ENCODE measurements around the gene GRK3.
A peak's percentile ranks its signal among the peaks of the same experiment; 100 is the strongest.
"Not testable (repeated sequence)": the region's sequence is repeated elsewhere in the genome, so short reads cannot be mapped to it uniquely, and the experiment has no call there.

The GRK3 gene

DNA sequence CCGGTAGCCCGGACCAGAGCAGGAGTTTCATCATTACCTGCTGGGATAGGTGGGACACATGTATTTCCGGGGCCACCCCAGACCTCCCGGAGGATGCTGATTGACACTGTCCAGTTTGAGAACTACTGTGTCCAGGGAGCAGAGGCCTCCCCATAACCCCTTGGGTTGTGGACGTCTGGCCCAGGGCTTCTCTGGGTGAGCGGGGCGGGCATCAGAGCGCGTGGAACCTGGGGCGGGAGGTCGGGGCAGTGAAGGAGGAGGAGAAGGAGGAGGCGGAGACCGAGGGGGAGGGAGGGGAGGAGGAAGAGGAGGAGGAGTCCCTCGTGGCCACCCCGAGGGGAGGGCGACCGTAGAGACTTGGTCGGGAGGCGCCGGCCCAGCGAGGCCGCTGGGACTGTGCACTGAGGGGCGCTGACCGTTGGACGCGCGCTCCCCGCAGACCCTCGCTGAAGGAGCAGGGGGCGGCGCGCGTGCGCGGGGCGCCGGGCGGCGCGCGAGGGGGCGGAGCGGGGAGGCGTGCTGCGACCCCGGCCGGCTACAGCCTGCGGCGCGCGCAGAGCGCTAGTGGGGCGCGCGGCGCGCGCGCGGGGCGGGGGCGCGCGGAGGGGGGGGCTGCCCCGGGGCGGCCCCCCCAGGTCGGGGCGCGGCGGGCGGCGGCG is at the start of gene GRK3:
Gene GRK3, plus strand, starts transcription at position 356 of the 659 bp plus-strand sequence. CDS start 366 bp downstream, outside the sequence.
- peak; percentile 31 for DNase-seq (ENCODE audit: low read depth, low spot score)
- Histone ChIP-seq H3K27ac (ENCODE audit: low read length) (no peak within 1 kb of the TSS), H3K4me3 (ENCODE audit: low read length) (peak within 1 kb of the TSS; percentile 48), H3K27me3 (ENCODE audit: control insufficient read depth, insufficient read depth, low read length) (no peaks in the 10 kb centered on the region; the same call in 1 of the 2 replicates), H3K9me3 (ENCODE audit: control insufficient read depth, insufficient read depth, low read length) (no peaks in the 10 kb centered on the region), H3K4me1 (ENCODE audit: control insufficient read depth, insufficient read depth, low read length) (0 out of 2 replicates have a peak, but pooled peaks cover 4% of the 10 kb centered on the region), H3K36me3 (ENCODE audit: control insufficient read depth, insufficient read depth, low read length) (no peaks in the 10 kb centered on the region)
- WGBS (ENCODE audit: insufficient coverage, insufficient read length), result no CpG with 5 or more reads among the region's 73 CpGs

- Histone ChIP-seq H3K27ac (ENCODE audit: low read length) (no peak overlapping the region), H3K4me1 (ENCODE audit: control insufficient read depth, insufficient read depth, low read length) (no peaks in the 10 kb centered on the region), H3K36me3 (ENCODE audit: control insufficient read depth, insufficient read depth, low read length) (no peaks in the 10 kb centered on the region), H3K27me3 (ENCODE audit: control insufficient read depth, insufficient read depth, low read length) (no peaks in the 10 kb centered on the region), H3K4me3 (ENCODE audit: low read length) (no peak overlapping the region), H3K9me3 (ENCODE audit: control insufficient read depth, insufficient read depth, low read length) (no peaks in the 10 kb centered on the region)
- DNase-seq (ENCODE audit: low read depth, low spot score), result no peak
- WGBS (ENCODE audit: insufficient coverage, insufficient read length), result 100% methylated on average over 1 of the region's 12 CpGs
Observed at GRCh38 chr22:25518000-25518663, 46.3 kb upstream of the GRK3 start.

- Histone ChIP-seq H3K27ac (ENCODE audit: low read length) (no peak overlapping the region), H3K4me3 (ENCODE audit: low read length) (no peak overlapping the region), H3K36me3 (ENCODE audit: control insufficient read depth, insufficient read depth, low read length) (no peaks in the 10 kb centered on the region), H3K27me3 (ENCODE audit: control insufficient read depth, insufficient read depth, low read length) (no peaks in the 10 kb centered on the region), H3K4me1 (ENCODE audit: control insufficient read depth, insufficient read depth, low read length) (no peaks in the 10 kb centered on the region), H3K9me3 (ENCODE audit: control insufficient read depth, insufficient read depth, low read length) (no peaks in the 10 kb centered on the region)
- no CpG with 5 or more reads among the region's 1 CpG for WGBS (ENCODE audit: insufficient coverage, insufficient read length)
- no peak for DNase-seq (ENCODE audit: low read depth, low spot score)
Observed at GRCh38 chr22:25525376-25525775, 39.1 kb upstream of the GRK3 start.

DNA sequence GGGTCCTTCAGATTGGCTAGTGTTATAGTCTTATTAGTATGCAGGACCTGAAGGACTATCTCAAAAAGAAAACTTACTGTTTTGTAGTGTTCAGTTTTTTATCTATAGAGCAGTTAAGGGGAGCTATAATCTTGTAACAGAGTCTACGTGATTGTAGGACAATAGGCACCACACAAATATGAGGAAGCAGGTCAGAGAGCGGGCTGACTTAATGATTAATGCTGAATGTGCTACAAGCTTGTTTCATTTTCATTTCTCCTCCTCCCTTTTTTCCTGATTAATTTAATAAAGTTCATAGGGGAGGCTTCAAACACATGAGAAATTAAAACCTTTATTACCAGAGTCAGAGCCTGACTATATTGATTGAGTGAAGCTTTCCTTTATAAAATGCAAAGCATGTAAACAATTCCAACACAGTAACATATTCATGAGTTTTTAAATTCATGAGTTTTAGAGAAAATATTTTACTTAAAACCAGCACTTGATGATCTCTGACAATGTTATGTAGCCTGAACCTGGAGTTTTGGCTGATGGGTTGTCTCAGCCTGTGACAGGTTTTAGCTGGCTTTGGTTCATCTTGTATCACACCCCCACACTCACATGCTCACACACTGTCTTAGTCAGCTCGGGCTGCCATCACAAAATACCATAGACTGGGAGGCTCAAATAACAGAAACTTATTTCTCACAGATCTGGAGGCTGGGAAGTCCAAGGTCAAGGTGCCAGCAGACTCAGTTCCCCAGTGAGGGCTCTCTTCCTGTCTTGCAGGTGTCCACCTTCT is 38.5 kb upstream of the GRK3 start:
- H3K27ac ChIP-seq (ENCODE audit: low read length); H3K27me3 ChIP-seq (ENCODE audit: control insufficient read depth, insufficient read depth, low read length); DNase-seq (ENCODE audit: low read depth, low spot score); H3K36me3 ChIP-seq (ENCODE audit: control insufficient read depth, insufficient read depth, low read length); H3K4me3 ChIP-seq (ENCODE audit: low read length); H3K9me3 ChIP-seq (ENCODE audit: control insufficient read depth, insufficient read depth, low read length); H3K4me1 ChIP-seq (ENCODE audit: control insufficient read depth, insufficient read depth, low read length): not testable (repeated sequence)
- no CpG with 5 or more reads among the region's 3 CpGs for WGBS (ENCODE audit: insufficient coverage, insufficient read length)

- not testable (repeated sequence) for H3K4me3 ChIP-seq (ENCODE audit: low read length); H3K36me3 ChIP-seq (ENCODE audit: control insufficient read depth, insufficient read depth, low read length); DNase-seq (ENCODE audit: low read depth, low spot score); H3K27me3 ChIP-seq (ENCODE audit: control insufficient read depth, insufficient read depth, low read length); H3K4me1 ChIP-seq (ENCODE audit: control insufficient read depth, insufficient read depth, low read length); H3K9me3 ChIP-seq (ENCODE audit: control insufficient read depth, insufficient read depth, low read length); H3K27ac ChIP-seq (ENCODE audit: low read length)
- no CpG with 5 or more reads among the region's 1 CpG for WGBS (ENCODE audit: insufficient coverage, insufficient read length)
Observed at GRCh38 chr22:25527016-25527415, 37.5 kb upstream of the GRK3 start.

GRCh38 chr22:25528068-25528467 is 36.4 kb upstream of the GRK3 start:
- WGBS (ENCODE audit: insufficient coverage, insufficient read length), result no CpG with 5 or more reads among the region's 3 CpGs
- H3K27ac ChIP-seq (ENCODE audit: low read length); H3K4me3 ChIP-seq (ENCODE audit: low read length); DNase-seq (ENCODE audit: low read depth, low spot score); H3K9me3 ChIP-seq (ENCODE audit: control insufficient read depth, insufficient read depth, low read length); H3K36me3 ChIP-seq (ENCODE audit: control insufficient read depth, insufficient read depth, low read length); H3K4me1 ChIP-seq (ENCODE audit: control insufficient read depth, insufficient read depth, low read length); H3K27me3 ChIP-seq (ENCODE audit: control insufficient read depth, insufficient read depth, low read length): not testable (repeated sequence)

DNA sequence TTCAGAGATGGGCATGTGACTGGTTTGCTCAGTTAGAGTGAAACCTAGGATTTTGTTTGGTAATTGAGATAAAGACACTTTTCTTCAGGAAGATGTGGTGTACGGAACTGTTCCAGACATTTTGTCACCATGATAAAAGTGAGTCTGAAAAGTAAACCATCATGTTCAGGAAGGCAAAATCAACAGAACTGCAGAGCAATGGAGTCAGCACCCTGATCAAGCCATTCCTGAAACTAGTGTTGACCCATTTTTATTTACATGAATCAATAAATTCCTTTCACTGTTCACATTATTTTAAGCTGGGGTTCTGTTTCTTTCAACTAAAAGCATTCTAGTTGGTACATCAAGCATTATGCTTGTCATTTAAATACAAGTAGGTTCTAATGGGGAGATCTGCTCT is 35.4 kb upstream of the GRK3 start:
- H3K4me1 ChIP-seq (ENCODE audit: control insufficient read depth, insufficient read depth, low read length); H3K27ac ChIP-seq (ENCODE audit: low read length); H3K4me3 ChIP-seq (ENCODE audit: low read length); H3K36me3 ChIP-seq (ENCODE audit: control insufficient read depth, insufficient read depth, low read length); H3K27me3 ChIP-seq (ENCODE audit: control insufficient read depth, insufficient read depth, low read length); H3K9me3 ChIP-seq (ENCODE audit: control insufficient read depth, insufficient read depth, low read length); DNase-seq (ENCODE audit: low read depth, low spot score): not testable (repeated sequence)
- WGBS (ENCODE audit: insufficient coverage, insufficient read length), result no CpG with 5 or more reads among the region's 1 CpG

GRCh38 chr22:25529541-25530137 is 34.8 kb upstream of the GRK3 start:
- not testable (repeated sequence) for H3K27ac ChIP-seq (ENCODE audit: low read length); H3K4me1 ChIP-seq (ENCODE audit: control insufficient read depth, insufficient read depth, low read length); H3K4me3 ChIP-seq (ENCODE audit: low read length); H3K36me3 ChIP-seq (ENCODE audit: control insufficient read depth, insufficient read depth, low read length); DNase-seq (ENCODE audit: low read depth, low spot score); H3K27me3 ChIP-seq (ENCODE audit: control insufficient read depth, insufficient read depth, low read length); H3K9me3 ChIP-seq (ENCODE audit: control insufficient read depth, insufficient read depth, low read length)
- no CpG with 5 or more reads among the region's 4 CpGs for WGBS (ENCODE audit: insufficient coverage, insufficient read length)

GRCh38 chr22:25531677-25532076 is 32.8 kb upstream of the GRK3 start:
- not testable (repeated sequence) for H3K4me3 ChIP-seq (ENCODE audit: low read length); H3K27ac ChIP-seq (ENCODE audit: low read length); H3K36me3 ChIP-seq (ENCODE audit: control insufficient read depth, insufficient read depth, low read length); DNase-seq (ENCODE audit: low read depth, low spot score); H3K4me1 ChIP-seq (ENCODE audit: control insufficient read depth, insufficient read depth, low read length); H3K9me3 ChIP-seq (ENCODE audit: control insufficient read depth, insufficient read depth, low read length); H3K27me3 ChIP-seq (ENCODE audit: control insufficient read depth, insufficient read depth, low read length)
- no CpG with 5 or more reads among the region's 4 CpGs for WGBS (ENCODE audit: insufficient coverage, insufficient read length)

- H3K27me3 ChIP-seq (ENCODE audit: control insufficient read depth, insufficient read depth, low read length), result no peaks in the 10 kb centered on the region
- H3K4me1 ChIP-seq (ENCODE audit: control insufficient read depth, insufficient read depth, low read length), result no peaks in the 10 kb centered on the region
- no peak overlapping the region for H3K4me3 ChIP-seq (ENCODE audit: low read length)
- H3K36me3 ChIP-seq (ENCODE audit: control insufficient read depth, insufficient read depth, low read length), result no peaks in the 10 kb centered on the region
- H3K9me3 ChIP-seq (ENCODE audit: control insufficient read depth, insufficient read depth, low read length), result no peaks in the 10 kb centered on the region
- WGBS (ENCODE audit: insufficient coverage, insufficient read length), result no CpG with 5 or more reads among the region's 3 CpGs
- H3K27ac ChIP-seq (ENCODE audit: low read length), result no peak overlapping the region
- no peak for DNase-seq (ENCODE audit: low read depth, low spot score)
Observed at GRCh38 chr22:25534724-25535123, 29.8 kb upstream of the GRK3 start.

All from iPS DF 6.9 (cell line).